ENCODE data around the gene SCN5A. TPM values are rescaled to one million over a fixed set of nuclear protein-coding genes. Genes with fewer than 3 reads are reported as not detected.

SCN5A gene
- polyA plus RNA-seq, result 3.5 TPM
- long read RNA-seq, donor 1, result 0 reads
- long read RNA-seq, donor 2, result 0 reads
- long read RNA-seq, donor 3, result 0 reads
- long read RNA-seq, donor 4, result 0 reads
- long read RNA-seq, donor 5, result 0 reads
- long read RNA-seq, donor 6, result 0 reads
- long read RNA-seq, donor 7, result 0 reads
- long read RNA-seq, donor 8, result 0 reads
- long read RNA-seq, donor 9, result 0 reads
- long read RNA-seq, donor 10, result 0 reads
- long read RNA-seq, donor 11, result 0 reads

DNA sequence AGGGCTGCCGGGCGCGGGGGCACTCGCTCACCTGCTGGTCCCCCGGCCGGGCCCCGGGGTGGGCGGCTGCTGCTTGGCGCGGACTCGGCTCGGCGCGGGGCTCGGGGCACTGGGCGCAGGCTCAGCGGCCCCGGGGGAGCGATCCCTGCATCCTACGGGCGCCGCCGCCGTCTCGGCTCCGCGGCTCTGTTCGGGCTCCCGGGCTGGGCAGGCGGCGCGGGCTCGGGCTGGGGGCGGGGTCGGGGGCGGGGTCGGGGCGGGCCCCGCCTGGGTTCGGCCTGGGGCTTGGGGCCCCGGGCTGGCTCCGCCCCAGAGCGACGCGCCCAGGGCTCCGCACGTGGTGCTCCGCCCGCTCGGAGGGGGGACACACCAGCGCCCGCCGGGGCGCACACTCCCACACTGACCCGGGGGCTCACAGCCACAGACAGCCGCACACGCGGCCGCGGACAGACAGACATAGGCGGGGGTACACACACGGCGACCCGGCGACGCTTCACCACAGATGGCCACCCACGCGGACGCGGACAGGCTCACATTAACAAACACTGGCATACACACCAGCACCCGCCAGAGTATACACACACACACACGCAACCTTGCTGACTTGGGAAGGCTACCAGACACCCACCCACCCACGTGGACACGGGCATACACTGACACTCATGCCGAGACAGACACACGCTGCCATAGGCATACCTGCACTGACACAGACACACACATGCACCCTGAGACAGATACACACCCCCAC, at the start of gene SCN5A:
Gene SCN5A (minus strand): TSS at position 188 of the 748 bp plus-strand sequence. CDS start 16,380 bp downstream, outside the sequence.
- Histone ChIP-seq H3K9me3 (ENCODE audit: control insufficient read depth, low read depth, low read length) (peaks cover 5% of the 10 kb centered on the region), H3K27ac (ENCODE audit: low read length) (no peak within 1 kb of the TSS), H3K27me3 (ENCODE audit: control insufficient read depth, insufficient read depth, low read length) (peaks cover 49% of the 10 kb centered on the region), H3K36me3 (ENCODE audit: control insufficient read depth, insufficient read depth, low read length) (no peaks in the 10 kb centered on the region), H3K4me1 (ENCODE audit: control insufficient read depth, insufficient read depth, low read length) (peaks cover 4% of the 10 kb centered on the region), H3K4me3 (ENCODE audit: low read length) (peak within 1 kb of the TSS; percentile 50)
- DNase-seq, result peak; percentile 43 to 66
- no CpG with 5 or more reads among the region's 76 CpGs for WGBS (ENCODE audit: insufficient coverage, low lambda C conversion rate)

DNA sequence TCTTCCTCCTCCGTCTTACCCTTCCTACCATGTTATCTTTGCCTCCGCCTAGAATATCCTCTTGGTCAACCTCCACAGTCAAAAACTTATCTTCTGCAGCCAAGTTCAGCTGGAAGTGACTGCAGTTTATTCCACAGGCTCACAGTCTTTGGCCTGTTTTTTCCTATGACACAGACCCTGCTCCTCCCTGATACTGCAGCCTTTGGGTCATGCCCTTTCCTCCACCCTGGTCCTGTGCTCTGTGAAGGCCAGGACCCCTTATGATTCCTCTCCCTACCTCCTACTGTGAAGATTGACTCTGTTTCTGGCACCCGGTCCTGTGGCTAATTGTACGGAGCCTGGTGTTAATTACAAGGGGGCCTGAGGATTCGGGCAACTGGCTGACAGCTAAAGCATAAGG, 49.3 kb upstream of the SCN5A start:
- no CpG with 5 or more reads among the region's 5 CpGs for WGBS (ENCODE audit: insufficient coverage, low lambda C conversion rate)
- Histone ChIP-seq H3K36me3 (ENCODE audit: control insufficient read depth, insufficient read depth, low read length) (no peaks in the 10 kb centered on the region), H3K27me3 (ENCODE audit: control insufficient read depth, insufficient read depth, low read length) (no peaks in the 10 kb centered on the region), H3K4me1 (ENCODE audit: control insufficient read depth, insufficient read depth, low read length) (no peaks in the 10 kb centered on the region), H3K27ac (ENCODE audit: low read length) (no peak overlapping the region), H3K4me3 (ENCODE audit: low read length) (no peak overlapping the region), H3K9me3 (ENCODE audit: control insufficient read depth, low read depth, low read length) (no peaks in the 10 kb centered on the region)
- DNase-seq, result no peak

DNA sequence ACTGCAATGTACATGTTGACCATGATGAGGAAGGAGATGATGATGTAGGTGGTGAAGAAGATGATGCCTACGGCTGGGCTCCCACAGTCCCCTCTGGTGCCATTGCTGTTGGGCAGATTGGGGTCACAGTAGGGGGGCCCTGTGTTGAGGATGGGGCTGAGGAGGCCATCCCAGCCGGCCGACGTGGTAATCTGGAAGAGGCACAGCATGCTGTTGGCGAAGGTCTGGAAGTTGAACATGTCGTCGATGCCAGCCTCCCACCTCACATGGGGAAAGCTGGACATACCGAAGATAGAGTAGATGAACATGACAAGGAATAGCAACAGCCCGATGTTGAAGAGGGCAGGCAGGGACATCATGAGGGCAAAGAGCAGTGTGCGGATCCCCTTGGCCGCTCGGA, 48.6 kb upstream of the SCN5A start:
- DNase-seq, result no peak
- Histone ChIP-seq H3K9me3 (ENCODE audit: control insufficient read depth, low read depth, low read length) (no peaks in the 10 kb centered on the region), H3K4me3 (ENCODE audit: low read length) (no peak overlapping the region), H3K36me3 (ENCODE audit: control insufficient read depth, insufficient read depth, low read length) (no peaks in the 10 kb centered on the region), H3K4me1 (ENCODE audit: control insufficient read depth, insufficient read depth, low read length) (no peaks in the 10 kb centered on the region), H3K27ac (ENCODE audit: low read length) (no peak overlapping the region), H3K27me3 (ENCODE audit: control insufficient read depth, insufficient read depth, low read length) (no peaks in the 10 kb centered on the region)
- WGBS (ENCODE audit: insufficient coverage, low lambda C conversion rate), result no CpG with 5 or more reads among the region's 12 CpGs

DNA sequence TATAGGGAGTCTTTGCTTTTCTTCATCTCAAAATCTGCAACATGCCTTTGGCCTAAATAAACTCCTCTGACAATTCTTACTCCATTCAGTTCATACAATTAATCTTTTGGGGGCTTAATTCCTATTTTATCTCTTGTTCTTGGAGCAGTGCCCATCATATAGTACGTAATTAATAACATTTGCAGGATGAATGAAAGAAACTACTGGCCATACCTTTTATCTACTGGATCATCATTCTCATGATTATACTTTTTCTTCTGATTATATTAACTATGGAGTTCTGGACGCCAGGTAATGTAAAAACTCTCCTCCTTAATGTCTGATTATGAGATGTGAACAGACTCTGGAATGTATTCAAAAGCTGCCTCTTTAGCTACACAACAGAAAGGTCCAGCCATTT, 46.5 kb upstream of the SCN5A start:
- DNase-seq, result no peak
- Histone ChIP-seq H3K27ac (ENCODE audit: low read length) (no peak overlapping the region), H3K36me3 (ENCODE audit: control insufficient read depth, insufficient read depth, low read length) (no peaks in the 10 kb centered on the region), H3K4me3 (ENCODE audit: low read length) (no peak overlapping the region), H3K27me3 (ENCODE audit: control insufficient read depth, insufficient read depth, low read length) (no peaks in the 10 kb centered on the region), H3K9me3 (ENCODE audit: control insufficient read depth, low read depth, low read length) (no peaks in the 10 kb centered on the region), H3K4me1 (ENCODE audit: control insufficient read depth, insufficient read depth, low read length) (no peaks in the 10 kb centered on the region)
- 92% methylated on average over 2 of the region's 2 CpGs for WGBS (ENCODE audit: insufficient coverage, low lambda C conversion rate)

DNA sequence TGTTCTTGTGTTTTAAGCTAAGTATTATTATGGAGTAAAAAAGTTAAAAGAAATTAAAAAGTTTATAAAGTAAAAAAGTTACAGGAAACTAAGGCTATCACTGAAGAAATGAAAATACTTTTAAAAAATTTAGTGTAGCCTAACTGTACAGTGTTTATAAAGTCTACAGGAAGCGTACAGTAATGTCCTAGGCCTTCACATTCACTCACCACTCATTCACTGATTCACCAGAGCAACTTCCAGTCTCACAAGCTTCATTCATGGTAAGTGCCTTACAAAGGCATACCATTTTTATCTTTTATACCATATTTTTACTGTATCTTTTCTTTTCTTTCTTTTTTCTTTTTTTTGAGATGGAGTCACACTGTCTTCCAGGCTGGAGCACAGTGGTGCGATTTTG, 40.7 kb upstream of the SCN5A start:
- no peak for DNase-seq
- Histone ChIP-seq H3K27me3 (ENCODE audit: control insufficient read depth, insufficient read depth, low read length) (no peaks in the 10 kb centered on the region), H3K9me3 (ENCODE audit: control insufficient read depth, low read depth, low read length) (no peaks in the 10 kb centered on the region), H3K4me1 (ENCODE audit: control insufficient read depth, insufficient read depth, low read length) (no peaks in the 10 kb centered on the region), H3K27ac (ENCODE audit: low read length) (no peak overlapping the region), H3K4me3 (ENCODE audit: low read length) (no peak overlapping the region), H3K36me3 (ENCODE audit: control insufficient read depth, insufficient read depth, low read length) (no peaks in the 10 kb centered on the region)
- WGBS (ENCODE audit: insufficient coverage, low lambda C conversion rate), result 100% methylated on average over 1 of the region's 2 CpGs

DNA sequence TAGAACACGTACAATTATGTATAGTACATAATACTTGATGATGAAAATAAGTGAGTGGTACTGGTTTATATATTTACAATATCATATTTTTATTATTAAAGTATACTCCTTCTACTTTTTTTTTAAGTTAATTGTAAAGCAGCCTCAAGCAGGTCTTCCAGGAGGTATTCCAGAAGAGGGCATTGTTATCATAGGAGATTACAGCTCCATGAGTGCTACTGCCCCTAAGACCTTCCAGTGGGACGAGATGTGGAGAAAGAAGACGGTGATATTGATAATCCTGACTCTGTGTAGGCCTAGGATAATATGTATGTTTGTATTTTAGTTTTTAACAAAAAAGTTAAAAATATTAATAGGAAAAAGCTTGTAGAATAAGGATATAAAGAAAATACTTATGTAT, 40.3 kb upstream of the SCN5A start:
- DNase-seq, result no peak
- WGBS (ENCODE audit: insufficient coverage, low lambda C conversion rate), result 90% methylated on average over 2 of the region's 3 CpGs
- H3K27ac ChIP-seq (ENCODE audit: low read length), result no peak overlapping the region
- H3K4me3 ChIP-seq (ENCODE audit: low read length), result no peak overlapping the region
- no peaks in the 10 kb centered on the region for H3K4me1 ChIP-seq (ENCODE audit: control insufficient read depth, insufficient read depth, low read length)
- H3K9me3 ChIP-seq (ENCODE audit: control insufficient read depth, low read depth, low read length), result no peaks in the 10 kb centered on the region
- no peaks in the 10 kb centered on the region for H3K27me3 ChIP-seq (ENCODE audit: control insufficient read depth, insufficient read depth, low read length)
- H3K36me3 ChIP-seq (ENCODE audit: control insufficient read depth, insufficient read depth, low read length), result no peaks in the 10 kb centered on the region

DNA sequence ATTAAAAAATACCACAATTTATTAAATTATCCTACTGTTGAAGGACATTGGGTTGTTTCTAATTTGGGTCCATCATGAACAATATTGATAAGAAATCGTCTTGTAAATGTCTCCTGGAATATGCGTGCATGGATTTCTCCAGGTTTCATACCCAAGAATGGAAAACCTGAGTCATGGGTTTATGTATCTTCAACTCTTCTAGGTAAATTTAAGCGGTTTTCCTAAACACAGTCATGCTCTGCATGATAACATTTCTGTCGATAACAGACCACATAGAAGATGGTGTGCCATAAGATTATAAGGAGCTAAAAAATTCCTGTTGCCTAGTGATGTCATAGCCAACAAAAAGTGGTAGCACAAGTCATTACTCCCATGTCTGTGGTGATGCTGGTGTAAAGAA, 39.9 kb upstream of the SCN5A start:
- DNase-seq, result no peak
- no peaks in the 10 kb centered on the region for H3K36me3 ChIP-seq (ENCODE audit: control insufficient read depth, insufficient read depth, low read length)
- WGBS (ENCODE audit: insufficient coverage, low lambda C conversion rate), result 92% methylated on average over 2 of the region's 4 CpGs

DNA sequence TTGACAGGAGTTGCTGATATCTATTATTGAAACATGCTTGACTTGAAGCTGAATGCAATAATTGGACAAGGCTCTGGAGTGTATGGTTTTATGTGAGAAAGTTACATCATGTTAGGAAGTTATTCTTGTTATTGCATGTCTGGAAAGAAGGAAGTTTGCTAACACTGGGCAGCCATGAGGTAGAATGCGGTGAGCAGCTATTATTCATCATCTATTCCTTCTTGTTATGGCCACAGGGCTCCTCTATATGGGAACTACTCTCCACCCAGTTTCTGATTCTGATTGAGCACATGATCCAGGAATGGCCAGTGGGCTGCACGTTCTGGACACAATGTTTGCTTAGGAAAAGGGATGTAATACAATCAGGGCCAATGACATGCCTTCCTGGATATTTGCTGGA, 37.8 kb upstream of the SCN5A start:
- Histone ChIP-seq H3K4me3 (ENCODE audit: low read length) (no peak overlapping the region), H3K27me3 (ENCODE audit: control insufficient read depth, insufficient read depth, low read length) (no peaks in the 10 kb centered on the region), H3K9me3 (ENCODE audit: control insufficient read depth, low read depth, low read length) (no peaks in the 10 kb centered on the region), H3K4me1 (ENCODE audit: control insufficient read depth, insufficient read depth, low read length) (no peaks in the 10 kb centered on the region), H3K27ac (ENCODE audit: low read length) (no peak overlapping the region), H3K36me3 (ENCODE audit: control insufficient read depth, insufficient read depth, low read length) (no peaks in the 10 kb centered on the region)
- DNase-seq, result no peak
- no CpG with 5 or more reads among the region's 2 CpGs for WGBS (ENCODE audit: insufficient coverage, low lambda C conversion rate)

More for the DNA sequence above, 39.9 kb upstream of the SCN5A start:
- Histone ChIP-seq H3K4me1 (ENCODE audit: control insufficient read depth, insufficient read depth, low read length) (no peaks in the 10 kb centered on the region), H3K9me3 (ENCODE audit: control insufficient read depth, low read depth, low read length) (no peaks in the 10 kb centered on the region), H3K4me3 (ENCODE audit: low read length) (no peak overlapping the region), H3K27me3 (ENCODE audit: control insufficient read depth, insufficient read depth, low read length) (no peaks in the 10 kb centered on the region), H3K27ac (ENCODE audit: low read length) (no peak overlapping the region)

DNA sequence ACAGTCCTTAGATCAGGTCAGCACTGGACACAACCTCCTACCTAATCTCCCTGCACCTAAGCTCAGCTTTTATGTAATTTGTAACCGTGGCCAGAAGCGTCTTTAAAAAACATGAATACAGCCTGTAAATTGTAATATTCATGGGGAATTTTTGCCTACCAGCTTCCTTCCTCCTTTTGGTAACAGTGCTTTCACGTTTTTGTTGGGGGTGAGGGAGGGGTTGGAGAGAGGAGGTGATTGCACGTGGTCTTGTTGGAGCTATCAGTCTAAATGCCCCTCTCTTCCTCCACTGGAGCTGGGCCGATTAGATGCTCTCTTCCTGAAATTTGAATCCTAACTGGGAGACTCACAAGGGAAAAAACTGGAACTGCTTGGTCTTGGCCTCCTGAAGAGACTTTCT, 35.1 kb upstream of the SCN5A start:
- H3K9me3 ChIP-seq (ENCODE audit: control insufficient read depth, low read depth, low read length), result no peaks in the 10 kb centered on the region
- no CpG with 5 or more reads among the region's 5 CpGs for WGBS (ENCODE audit: insufficient coverage, low lambda C conversion rate)
- DNase-seq, result no peak
- H3K27ac ChIP-seq (ENCODE audit: low read length), result no peak overlapping the region
- no peaks in the 10 kb centered on the region for H3K27me3 ChIP-seq (ENCODE audit: control insufficient read depth, insufficient read depth, low read length)
- no peaks in the 10 kb centered on the region for H3K36me3 ChIP-seq (ENCODE audit: control insufficient read depth, insufficient read depth, low read length)
- no peak overlapping the region for H3K4me3 ChIP-seq (ENCODE audit: low read length)
- H3K4me1 ChIP-seq (ENCODE audit: control insufficient read depth, insufficient read depth, low read length), result no peaks in the 10 kb centered on the region

DNA sequence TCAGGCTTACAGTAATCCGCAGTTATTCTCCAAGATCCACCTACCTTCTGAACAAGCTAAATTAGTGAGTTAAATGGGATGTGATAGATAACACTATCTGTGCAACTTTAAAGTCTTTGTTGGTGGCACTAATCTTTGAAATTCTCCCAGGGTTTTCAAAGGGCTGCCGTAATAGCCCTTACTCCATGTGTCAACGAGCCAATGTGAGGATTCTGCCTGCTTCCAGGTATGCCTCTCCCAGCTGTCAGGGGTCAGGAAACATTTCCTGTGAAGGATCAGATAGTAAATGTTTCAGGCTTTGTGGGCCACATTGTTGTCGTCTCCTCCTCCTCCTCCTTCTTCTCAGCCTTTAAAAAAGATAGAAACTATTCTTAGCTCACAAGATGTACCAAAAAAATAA, 20.2 kb upstream of the SCN5A start:
- Histone ChIP-seq H3K36me3 (ENCODE audit: control insufficient read depth, insufficient read depth, low read length) (no peaks in the 10 kb centered on the region), H3K9me3 (ENCODE audit: control insufficient read depth, low read depth, low read length) (no peaks in the 10 kb centered on the region), H3K27ac (ENCODE audit: low read length) (no peak overlapping the region), H3K27me3 (ENCODE audit: control insufficient read depth, insufficient read depth, low read length) (no peaks in the 10 kb centered on the region), H3K4me3 (ENCODE audit: low read length) (no peak overlapping the region), H3K4me1 (ENCODE audit: control insufficient read depth, insufficient read depth, low read length) (no peaks in the 10 kb centered on the region)
- no peak for DNase-seq
- no CpG with 5 or more reads among the region's 4 CpGs for WGBS (ENCODE audit: insufficient coverage, low lambda C conversion rate)

DNA sequence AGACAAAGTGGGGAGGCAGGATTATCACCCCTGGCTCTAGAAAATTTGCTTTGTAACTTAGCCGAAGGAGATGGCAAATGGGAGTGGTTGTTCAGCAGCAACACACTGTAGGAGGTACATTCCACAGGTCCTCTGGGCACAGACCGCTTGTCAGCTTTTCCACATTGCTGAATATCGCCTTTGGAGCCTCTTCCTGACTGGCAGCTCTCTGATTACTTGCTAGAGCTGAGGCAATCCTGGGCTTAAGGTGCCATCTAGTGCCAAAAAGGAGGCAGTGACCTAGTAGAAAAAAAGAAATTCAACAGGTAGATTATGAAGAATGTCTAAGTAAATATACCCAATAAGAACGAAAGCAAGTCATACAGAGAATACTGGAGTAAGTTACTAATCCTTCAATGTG, 13.1 kb upstream of the SCN5A start:
- Histone ChIP-seq H3K9me3 (ENCODE audit: control insufficient read depth, low read depth, low read length) (no peaks in the 10 kb centered on the region), H3K4me1 (ENCODE audit: control insufficient read depth, insufficient read depth, low read length) (no peaks in the 10 kb centered on the region), H3K36me3 (ENCODE audit: control insufficient read depth, insufficient read depth, low read length) (no peaks in the 10 kb centered on the region), H3K27ac (ENCODE audit: low read length) (no peak overlapping the region), H3K27me3 (ENCODE audit: control insufficient read depth, insufficient read depth, low read length) (peaks cover 19% of the 10 kb centered on the region), H3K4me3 (ENCODE audit: low read length) (no peak overlapping the region)
- no peak for DNase-seq
- WGBS (ENCODE audit: insufficient coverage, low lambda C conversion rate), result 80% methylated on average over 1 of the region's 4 CpGs

Data from large intestine (tissue), 12 donors.